ENCODE measurements around the gene KLHL40. TPM values are rescaled to one million over a fixed set of nuclear protein-coding genes. Genes with fewer than 3 reads are reported as not detected.

Gene KLHL40
- total RNA-seq, 1 experiment from 2014 or later = not detected

- no peak overlapping the region for H3K9ac ChIP-seq (ENCODE audit: extremely low read depth, insufficient read length, low read length)
- no peak overlapping the region for H3K27ac ChIP-seq (ENCODE audit: insufficient read length, low read depth, low read length)
- no CpG with 5 or more reads among the region's 7 CpGs for WGBS (ENCODE audit: extremely low coverage, insufficient read length, low lambda C conversion rate)
- no peak overlapping the region for H2BK15ac ChIP-seq (ENCODE audit: low read depth, low read length)
- no peak overlapping the region for H3K14ac ChIP-seq (ENCODE audit: insufficient read depth, low read length)
- no peaks in the 10 kb centered on the region for H3K4me1 ChIP-seq (ENCODE audit: insufficient read depth, low read length)
- no peak overlapping the region for H4K8ac ChIP-seq (replicated peaks; ENCODE audit: insufficient read length, low read depth, low read length)
- peaks cover 6 to 13% of the 10 kb centered on the region in 2 experiments for H3K4me1 Mint-ChIP-seq
- no peaks in the 10 kb centered on the region for H3K9me3 ChIP-seq (ENCODE audit: control insufficient read depth, low read depth, low read length)
- no peaks in the 10 kb centered on the region for H3K23me2 ChIP-seq (ENCODE audit: insufficient read length, low read depth, low read length, poor library complexity, severe bottlenecking)
- H3T11ph ChIP-seq (ENCODE audit: low read length) = no peak overlapping the region
- no peak overlapping the region for H2AK5ac ChIP-seq (ENCODE audit: insufficient read length, low read length)
- H4K20me1 ChIP-seq (ENCODE audit: control insufficient read depth, insufficient read depth, insufficient read length) = no peaks in the 10 kb centered on the region
- H3K27ac Mint-ChIP-seq = no peak overlapping the region; a peak in 1 of 7 replicates
- no peak for TF ChIP-seq CTCF (conservative IDR thresholded peaks at IDR 0.05)
- no peak overlapping the region for H3K56ac ChIP-seq (ENCODE audit: insufficient read length, low read depth, low read length)
- no peak overlapping the region for H3K4me3 Mint-ChIP-seq
- H4K91ac ChIP-seq (ENCODE audit: insufficient read length, low read depth, low read length) = no peak overlapping the region
- H2BK5ac ChIP-seq (ENCODE audit: insufficient read length, low read length) = no peak overlapping the region
- no peak overlapping the region for H3K4ac ChIP-seq (ENCODE audit: low read depth, low read length)
- no peaks in the 10 kb centered on the region for H3K27me3 ChIP-seq (ENCODE audit: insufficient read depth, low read length)
- no peak overlapping the region for H4K5ac ChIP-seq (ENCODE audit: insufficient read length, low read depth, low read length)
- no peak overlapping the region for H2BK120ac ChIP-seq (ENCODE audit: low read depth, low read length, poor library complexity, severe bottlenecking)
- H3K23ac ChIP-seq (ENCODE audit: insufficient read length, low read depth, low read length) = no peak overlapping the region
- no peak overlapping the region for H2BK20ac ChIP-seq (ENCODE audit: low read depth, low read length, poor library complexity, severe bottlenecking)
- no peak overlapping the region for H3K18ac ChIP-seq (ENCODE audit: insufficient read length, low read depth, low read length)
- no peaks in the 10 kb centered on the region for H3K79me2 ChIP-seq (ENCODE audit: insufficient read depth, low read length)
- no peak overlapping the region for H2BK12ac ChIP-seq (ENCODE audit: insufficient read length, low read depth, low read length)
- H3K27me3 Mint-ChIP-seq (ENCODE audit: low read depth) = peaks cover 2% of the 10 kb centered on the region; the same call in 1 of the 2 replicates
- H3K9me3 Mint-ChIP-seq = no peaks in the 10 kb centered on the region
- H3K79me1 ChIP-seq (ENCODE audit: insufficient read depth, low read depth, low read length, poor library complexity, severe bottlenecking) = no peaks in the 10 kb centered on the region
- no peak overlapping the region for H3K4me2 ChIP-seq (ENCODE audit: insufficient read depth, insufficient read length, low read length)
- no peaks in the 10 kb centered on the region; a peak in 1 of 7 replicates for H3K36me3 Mint-ChIP-seq (ENCODE audit: insufficient read depth in 1 of 3, low read depth in 3 of 3)
- DNase-seq = no peak
- no peak overlapping the region for H2AFZ ChIP-seq (ENCODE audit: low read length)
Observed at GRCh38 chr3:42706721-42707619, 21.6 kb downstream of the KLHL40 start.

Measured in H9 (cell line).